Transverse colon (tissue), 4 donors: ENCODE data around the gene FBXL16.

Experiments used
- POLR2A ChIP-seq: fragments of 450-650 bp; IDR thresholded peaks from one replicate; pipeline ENCODE4 v1.6.1; 2016; ENCODE audit warnings: antibody characterized with exemption, mild to moderate bottlenecking, moderate library complexity
- POLR2AphosphoS5 ChIP-seq, 3 donors: sonication (generic); formaldehyde crosslinking; IDR thresholded peaks; one replicate each; pipeline ENCODE4 v1.6.1; 2016; ENCODE audit warnings: antibody characterized with exemption in 3 of 3
- TF ChIP-seq, protein P1 (sequence below), 5 experiments: fragments of 200-600 bp in 3 of 5; fragments of 450-650 bp in 2 of 5; sonication (generic) in 3 of 5; IDR thresholded peaks; 1 replicate in 2 of 5; 2 replicates in 3 of 5; pipeline ENCODE4 v1.5.1; 2016 to 2017; ENCODE audit warnings: antibody characterized with exemption in 5 of 5, inconsistent platforms in 3 of 5, mild to moderate bottlenecking in 2 of 5, moderate library complexity in 1 of 5

- TF ChIP-seq, protein P1, sequence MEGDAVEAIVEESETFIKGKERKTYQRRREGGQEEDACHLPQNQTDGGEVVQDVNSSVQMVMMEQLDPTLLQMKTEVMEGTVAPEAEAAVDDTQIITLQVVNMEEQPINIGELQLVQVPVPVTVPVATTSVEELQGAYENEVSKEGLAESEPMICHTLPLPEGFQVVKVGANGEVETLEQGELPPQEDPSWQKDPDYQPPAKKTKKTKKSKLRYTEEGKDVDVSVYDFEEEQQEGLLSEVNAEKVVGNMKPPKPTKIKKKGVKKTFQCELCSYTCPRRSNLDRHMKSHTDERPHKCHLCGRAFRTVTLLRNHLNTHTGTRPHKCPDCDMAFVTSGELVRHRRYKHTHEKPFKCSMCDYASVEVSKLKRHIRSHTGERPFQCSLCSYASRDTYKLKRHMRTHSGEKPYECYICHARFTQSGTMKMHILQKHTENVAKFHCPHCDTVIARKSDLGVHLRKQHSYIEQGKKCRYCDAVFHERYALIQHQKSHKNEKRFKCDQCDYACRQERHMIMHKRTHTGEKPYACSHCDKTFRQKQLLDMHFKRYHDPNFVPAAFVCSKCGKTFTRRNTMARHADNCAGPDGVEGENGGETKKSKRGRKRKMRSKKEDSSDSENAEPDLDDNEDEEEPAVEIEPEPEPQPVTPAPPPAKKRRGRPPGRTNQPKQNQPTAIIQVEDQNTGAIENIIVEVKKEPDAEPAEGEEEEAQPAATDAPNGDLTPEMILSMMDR (IDR thresholded peaks at IDR 0.05), result no peak
- TF ChIP-seq POLR2A (no peak), POLR2AphosphoS5 (IDR thresholded peaks at IDR 0.05) (peak in 1 of 3 donors; percentile 15)
Measured at GRCh38 chr16:728890-729744, 23.5 kb upstream of the FBXL16 start.
